Measurements from ENCODE around the gene PDE11A.

DNA sequence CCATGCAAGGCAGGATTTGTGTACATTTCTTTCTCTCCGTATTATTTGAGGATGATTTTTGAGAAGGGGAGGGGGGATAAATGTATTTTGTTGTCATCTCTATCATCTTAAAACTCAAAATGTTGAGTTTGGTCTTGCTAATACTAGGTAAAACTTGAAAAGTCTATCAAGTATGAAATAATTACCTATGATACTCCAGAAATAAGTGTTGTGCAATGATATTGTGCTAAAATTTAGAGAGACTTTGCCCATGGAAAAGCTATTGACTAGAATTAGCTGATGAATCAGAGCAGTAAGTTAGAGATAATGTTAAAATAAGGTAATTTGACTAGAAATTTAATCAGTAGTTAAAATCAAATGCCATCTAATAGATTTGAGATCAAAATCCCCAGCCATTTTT is 356.1 kb downstream of the PDE11A start:
- TF ChIP-seq EZH2phosphoT487 (IDR thresholded peaks at IDR 0.05; ENCODE audit: insufficient read depth, low read depth) (no peak), EZH2 (IDR thresholded peaks at IDR 0.05; ENCODE audit: insufficient read depth, poor library complexity, severe bottlenecking) (no peak)

All from GM23248 (cell line).